ENCODE results near the gene MED12L.

Gene MED12L

DNA sequence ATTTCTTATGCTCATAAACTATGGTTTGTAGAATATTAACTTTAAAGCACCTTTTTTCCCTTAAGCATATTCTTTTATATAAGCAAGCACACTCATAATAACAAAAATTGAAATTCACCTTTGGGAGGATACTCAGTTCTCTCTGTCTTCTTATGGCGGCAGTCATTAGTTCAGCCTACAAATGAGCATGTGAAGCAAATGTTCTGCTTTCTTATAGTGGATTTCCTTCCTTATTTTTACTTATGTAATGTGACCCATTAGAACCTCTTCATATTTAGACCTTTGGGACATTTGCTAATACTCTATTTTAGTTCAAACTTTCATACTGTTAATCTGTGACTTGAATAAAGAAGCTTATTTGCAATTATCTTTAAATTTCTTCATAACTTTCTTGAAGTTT is 243.9 kb downstream of the MED12L start, which contains the start of gene P2RY13:
P2RY13 (minus strand) TSS at position 187 of the 400 bp plus-strand sequence; CDS start at position 166, 21 bp downstream.
- H3K4me3 ChIP-seq (replicated peaks; ENCODE audit: low read depth, low read length): no peak within 1 kb of the TSS
- no peak for DNase-seq (ENCODE audit: extremely low read depth, low read depth)
- TF ChIP-seq, protein P1, sequence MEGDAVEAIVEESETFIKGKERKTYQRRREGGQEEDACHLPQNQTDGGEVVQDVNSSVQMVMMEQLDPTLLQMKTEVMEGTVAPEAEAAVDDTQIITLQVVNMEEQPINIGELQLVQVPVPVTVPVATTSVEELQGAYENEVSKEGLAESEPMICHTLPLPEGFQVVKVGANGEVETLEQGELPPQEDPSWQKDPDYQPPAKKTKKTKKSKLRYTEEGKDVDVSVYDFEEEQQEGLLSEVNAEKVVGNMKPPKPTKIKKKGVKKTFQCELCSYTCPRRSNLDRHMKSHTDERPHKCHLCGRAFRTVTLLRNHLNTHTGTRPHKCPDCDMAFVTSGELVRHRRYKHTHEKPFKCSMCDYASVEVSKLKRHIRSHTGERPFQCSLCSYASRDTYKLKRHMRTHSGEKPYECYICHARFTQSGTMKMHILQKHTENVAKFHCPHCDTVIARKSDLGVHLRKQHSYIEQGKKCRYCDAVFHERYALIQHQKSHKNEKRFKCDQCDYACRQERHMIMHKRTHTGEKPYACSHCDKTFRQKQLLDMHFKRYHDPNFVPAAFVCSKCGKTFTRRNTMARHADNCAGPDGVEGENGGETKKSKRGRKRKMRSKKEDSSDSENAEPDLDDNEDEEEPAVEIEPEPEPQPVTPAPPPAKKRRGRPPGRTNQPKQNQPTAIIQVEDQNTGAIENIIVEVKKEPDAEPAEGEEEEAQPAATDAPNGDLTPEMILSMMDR (IDR thresholded peaks at IDR 0.05; ENCODE audit: low read depth, low read length, missing control alignments): no peak

DNA sequence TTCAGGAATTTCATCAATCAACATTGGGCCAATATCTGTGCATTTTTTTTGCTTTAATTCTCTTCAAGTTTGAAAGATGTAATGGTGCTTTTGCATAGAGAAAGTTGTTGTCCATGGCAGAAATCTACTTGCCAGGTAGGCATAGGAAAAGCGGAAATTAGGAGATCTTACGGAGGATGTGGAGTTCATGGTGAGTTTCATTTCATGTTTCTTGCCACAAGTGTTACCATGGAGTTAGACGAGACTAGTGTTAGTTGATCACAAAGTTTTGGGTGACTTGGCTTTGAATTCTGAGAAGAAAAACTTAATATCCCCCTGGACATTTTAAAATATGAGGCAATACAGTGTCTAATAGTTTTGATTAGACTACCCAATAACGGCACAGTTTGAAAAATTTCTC is 244.9 kb downstream of the MED12L start:
- TF ChIP-seq, protein P1 (IDR thresholded peaks at IDR 0.05; ENCODE audit: low read depth, low read length, missing control alignments): no peak
- no peak for DNase-seq (ENCODE audit: extremely low read depth, low read depth)
- H3K4me3 ChIP-seq (replicated peaks; ENCODE audit: low read depth, low read length): no peak overlapping the region

DNA sequence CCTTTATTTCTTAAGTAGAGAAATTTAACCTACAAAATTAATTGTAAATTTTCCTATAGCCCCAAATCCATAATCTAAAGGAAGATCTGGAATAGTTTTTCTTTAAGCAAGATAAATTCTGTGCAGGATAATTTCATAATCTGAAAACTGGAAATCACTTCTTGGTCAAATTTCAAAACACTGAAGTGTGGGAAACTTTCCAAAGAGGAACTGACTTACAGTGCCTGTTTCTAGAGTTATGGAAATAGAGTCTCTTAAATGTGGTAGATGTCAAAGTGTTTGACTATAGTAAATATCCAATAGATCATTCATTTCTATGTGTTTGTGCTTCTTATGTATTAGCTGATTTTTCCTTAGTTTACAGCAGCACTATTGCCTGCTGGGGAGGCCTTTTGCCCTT is 245.4 kb downstream of the MED12L start:
- DNase-seq (ENCODE audit: extremely low read depth, low read depth): no peak
- TF ChIP-seq, protein P1 (IDR thresholded peaks at IDR 0.05; ENCODE audit: low read depth, low read length, missing control alignments): no peak
- no peak overlapping the region for H3K4me3 ChIP-seq (replicated peaks; ENCODE audit: low read depth, low read length)

DNA sequence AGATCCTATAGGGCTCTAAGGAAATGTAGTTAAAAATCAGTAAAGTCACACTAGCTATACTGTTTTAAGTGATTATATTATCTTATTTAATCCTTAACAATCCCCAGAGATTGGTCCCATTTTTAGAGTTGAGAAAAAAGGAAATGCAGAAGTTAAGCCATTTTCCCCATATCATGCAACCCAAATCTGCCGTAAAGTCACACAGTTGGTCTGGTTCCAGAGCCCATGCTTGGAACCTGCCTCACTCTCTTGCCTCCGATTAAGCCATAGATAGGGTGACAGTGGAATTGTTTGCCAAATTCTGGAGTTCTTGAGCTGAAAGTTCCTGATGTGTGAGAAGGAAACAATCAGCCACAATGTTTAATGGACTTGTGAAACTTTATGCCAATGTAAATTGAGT is 246.2 kb downstream of the MED12L start:
- DNase-seq (ENCODE audit: extremely low read depth, low read depth): no peak
- TF ChIP-seq, protein P1 (IDR thresholded peaks at IDR 0.05; ENCODE audit: low read depth, low read length, missing control alignments): no peak

DNA sequence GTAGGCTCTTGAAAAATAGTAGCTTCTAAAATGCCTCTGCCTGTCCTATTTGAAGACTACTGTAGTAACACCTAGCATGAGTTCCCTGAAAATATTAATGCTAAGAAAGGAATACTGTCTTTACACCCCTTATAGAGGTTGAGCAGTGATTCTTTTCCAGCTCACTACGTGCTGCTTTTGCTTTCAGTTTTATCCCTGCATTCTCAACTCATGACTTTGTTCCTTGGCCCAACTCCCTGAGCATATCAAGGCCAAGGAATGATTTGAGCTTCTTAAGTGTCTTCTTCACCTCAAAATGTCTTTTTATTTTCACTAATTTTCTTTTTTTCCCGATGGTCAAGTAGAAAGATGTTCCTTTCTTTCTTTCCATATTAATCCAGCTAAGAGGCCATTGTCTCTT is 260.4 kb downstream of the MED12L start:
- TF ChIP-seq, protein P1 (IDR thresholded peaks at IDR 0.05; ENCODE audit: low read depth, low read length, missing control alignments): no peak
- DNase-seq (ENCODE audit: extremely low read depth, low read depth): no peak
- H3K4me3 ChIP-seq (replicated peaks; ENCODE audit: low read depth, low read length): no peak overlapping the region

More for the DNA sequence above, 246.2 kb downstream of the MED12L start:
- no peak overlapping the region for H3K4me3 ChIP-seq (replicated peaks; ENCODE audit: low read depth, low read length)

DNA sequence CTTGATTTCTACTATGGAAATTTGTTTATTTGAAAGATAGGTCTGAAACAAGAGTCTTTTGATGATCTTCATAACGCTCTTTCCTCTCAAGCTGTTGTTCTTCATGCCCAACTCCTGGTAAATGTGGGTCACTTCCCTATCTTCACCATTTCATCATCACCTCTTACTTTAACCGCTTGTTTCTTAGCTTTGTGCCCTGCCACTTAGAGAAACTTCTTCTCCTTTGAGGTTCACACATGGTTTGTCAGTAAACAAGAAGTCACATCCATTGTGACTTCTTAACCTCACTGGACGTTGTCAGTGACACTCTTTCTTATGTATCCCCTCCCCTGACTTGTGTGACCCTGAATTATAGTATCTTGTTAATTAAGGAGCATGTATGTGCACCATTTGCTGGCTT is 260.8 kb downstream of the MED12L start:
- no peak overlapping the region for H3K4me3 ChIP-seq (replicated peaks; ENCODE audit: low read depth, low read length)
- TF ChIP-seq, protein P1 (IDR thresholded peaks at IDR 0.05; ENCODE audit: low read depth, low read length, missing control alignments): no peak
- DNase-seq (ENCODE audit: extremely low read depth, low read depth): no peak

DNA sequence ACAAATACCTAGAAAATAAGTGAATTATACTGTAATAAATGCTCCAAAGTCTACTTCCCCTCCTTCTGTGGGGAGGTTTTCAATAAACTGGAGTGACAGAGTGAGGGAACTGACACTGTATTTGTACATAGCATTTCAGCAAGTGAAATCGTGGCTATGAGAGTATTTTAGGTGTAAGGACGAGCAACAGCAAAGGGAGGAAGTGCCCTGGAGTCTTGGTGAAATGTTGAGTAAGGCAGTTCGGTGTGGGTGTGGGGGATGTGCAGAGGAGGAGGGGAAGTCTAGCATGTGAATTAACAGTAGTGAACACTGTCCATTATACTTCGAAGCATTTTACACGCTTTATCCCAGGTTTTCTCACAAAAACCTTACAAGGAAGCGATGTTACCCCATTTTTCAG is 262.0 kb downstream of the MED12L start:
- H3K4me3 ChIP-seq (replicated peaks; ENCODE audit: low read depth, low read length): no peak overlapping the region
- DNase-seq (ENCODE audit: extremely low read depth, low read depth): no peak
- TF ChIP-seq, protein P1 (IDR thresholded peaks at IDR 0.05; ENCODE audit: low read depth, low read length, missing control alignments): no peak
